Choroid plexus epithelial cell (primary cell): ENCODE results near the gene TGM1.

ENCODE experiments used
- DNase-seq: peaks from one replicate; pipeline ENCODE4 v3.0.0-alpha.2; 2010; ENCODE audit warnings: low read depth
- H3K4me3 ChIP-seq: 2 replicates; pipeline ENCODE4 v1.5.1; 2011; ENCODE audit warnings: low read depth, mild to moderate bottlenecking, control low read depth, low read length, moderate library complexity
- CTCF ChIP-seq: conservative IDR thresholded peaks from 2 replicates; pipeline ENCODE4 v1.5.1; 2011; ENCODE audit warnings: low read depth, mild to moderate bottlenecking, control low read depth, inconsistent platforms, low read length, moderate library complexity

Gene TGM1

DNA sequence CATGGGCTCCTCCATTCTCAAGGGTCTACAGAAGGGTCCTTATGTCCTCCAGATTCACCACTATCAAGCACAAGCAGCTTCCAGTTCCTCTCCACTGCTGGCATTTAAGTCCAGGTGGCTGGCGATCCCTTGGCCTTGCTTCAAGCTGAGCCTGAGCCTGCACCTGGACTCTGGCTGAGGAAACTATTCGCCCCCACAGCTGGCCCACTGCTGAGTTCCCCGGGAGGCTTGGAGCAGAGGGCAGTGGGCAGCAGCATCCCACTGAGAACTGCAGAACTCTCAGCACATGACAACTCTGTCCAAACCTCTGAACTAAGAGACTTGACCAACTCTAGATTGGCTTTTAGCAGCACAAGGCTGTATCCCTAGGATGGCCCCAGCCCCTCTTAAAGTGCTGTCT lies 19.8 kb upstream of the TGM1 start:
- no peak overlapping the region for H3K4me3 ChIP-seq
- TF ChIP-seq CTCF: no peak
- no peak for DNase-seq

DNA sequence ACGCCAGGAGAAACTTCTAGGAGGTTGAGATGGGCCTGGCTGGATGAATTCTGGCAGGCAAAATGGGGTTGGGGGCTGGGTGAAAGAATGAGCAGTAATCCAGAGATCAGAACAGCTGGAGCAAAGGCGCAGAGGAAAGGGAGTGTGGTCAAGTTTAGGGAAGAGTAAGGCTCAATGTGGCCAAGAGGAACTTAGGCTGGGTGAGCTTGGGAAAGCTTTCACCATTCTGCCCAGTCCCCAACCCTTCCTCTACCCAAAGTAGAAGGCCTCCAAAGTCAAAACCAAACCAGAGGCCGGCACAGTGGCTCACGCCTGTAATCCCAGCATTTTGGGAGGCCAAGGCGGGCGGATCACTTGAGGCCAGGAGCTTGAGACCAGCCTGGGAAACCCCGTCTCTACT lies 18.7 kb upstream of the TGM1 start:
- no peak for TF ChIP-seq CTCF
- DNase-seq: no peak
- H3K4me3 ChIP-seq: no peak overlapping the region

GRCh38 chr14:24280797-24281460 lies 18.0 kb upstream of the TGM1 start:
- no peak for DNase-seq
- H3K4me3 ChIP-seq: no peak overlapping the region
- TF ChIP-seq CTCF: no peak

- peak; percentile 3 for TF ChIP-seq CTCF
- DNase-seq: no peak
- H3K4me3 ChIP-seq: no peak overlapping the region
Observed at GRCh38 chr14:24279301-24280186, 16.6 kb upstream of the TGM1 start.

- TF ChIP-seq CTCF: no peak
- no peak for DNase-seq
- H3K4me3 ChIP-seq: no peak overlapping the region
Observed at GRCh38 chr14:24278424-24278823, 15.4 kb upstream of the TGM1 start.

DNA sequence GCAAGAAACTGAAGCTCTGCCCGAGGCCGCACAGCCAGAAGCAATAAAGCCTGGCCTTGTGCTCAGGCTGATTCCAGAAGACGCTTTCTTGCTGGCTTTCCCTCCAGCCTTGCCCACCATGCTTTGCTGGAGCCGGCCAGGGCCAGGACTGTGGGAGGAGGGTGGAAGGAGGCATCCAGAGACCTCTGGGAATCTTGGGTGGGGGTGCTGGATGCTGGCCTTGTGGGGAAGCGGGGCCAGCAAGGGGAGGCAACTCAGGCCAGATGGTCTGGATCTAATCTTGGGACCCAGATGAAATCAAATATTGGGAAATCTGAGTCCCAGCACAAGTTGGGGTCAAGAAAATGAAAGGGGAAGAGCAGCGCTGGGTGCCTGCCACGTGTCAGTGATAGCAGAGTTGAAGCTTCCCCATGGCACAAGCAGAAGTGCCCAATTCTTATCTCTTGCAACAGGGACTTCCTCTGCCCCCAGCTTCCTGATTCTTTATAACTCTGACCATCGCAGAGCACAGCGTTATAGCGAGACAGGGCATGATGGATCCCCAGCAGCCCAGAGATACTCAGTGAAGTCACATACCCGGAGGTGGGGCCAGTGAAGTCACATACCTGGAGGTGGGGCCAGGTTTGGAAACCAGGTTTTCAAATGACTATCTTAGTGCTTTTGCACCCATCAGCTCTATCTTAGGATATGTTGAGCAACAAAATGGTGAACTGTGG lies 14.8 kb upstream of the TGM1 start:
- no peak overlapping the region for H3K4me3 ChIP-seq
- TF ChIP-seq CTCF: no peak
- no peak for DNase-seq
